Ectodermal cell (in vitro differentiated cells): Measurements from ENCODE around the gene FEZ2.

Experiments
- H3K27ac ChIP-seq: 2 replicates; pipeline ENCODE4 v1.7.0; 2013; ENCODE audit warnings: mild to moderate bottlenecking, low read depth, low read length; ENCODE audit not compliant: insufficient read depth, poor library complexity, severe bottlenecking
- H3K27me3 ChIP-seq: 2 replicates; pipeline ENCODE4 v1.7.0; 2013; ENCODE audit warnings: mild to moderate bottlenecking, low read length; ENCODE audit not compliant: insufficient read depth, control insufficient read depth, poor library complexity, severe bottlenecking
- H3K36me3 ChIP-seq: one replicate; pipeline ENCODE4 v1.7.0; 2013; ENCODE audit warnings: low read length; ENCODE audit not compliant: control insufficient read depth, insufficient read depth
- H3K4me1 ChIP-seq: one replicate; pipeline ENCODE4 v1.7.0; 2013; ENCODE audit warnings: low read length; ENCODE audit not compliant: control insufficient read depth, insufficient read depth
- H3K4me3 ChIP-seq: 2 replicates; pipeline ENCODE4 v1.7.0; 2013; ENCODE audit warnings: low read depth, low read length, control low read depth; ENCODE audit not compliant: insufficient read depth
- H3K9me3 ChIP-seq: 2 replicates; pipeline ENCODE4 v1.7.0; 2013; ENCODE audit warnings: mild to moderate bottlenecking, low read length, moderate library complexity; ENCODE audit not compliant: control insufficient read depth
- WGBS, 2 experiments: methylation state at CpG; one replicate each; pipeline ENCODE4 v1.1.7; 2013; ENCODE audit warnings: missing lambda C conversion rate in 2 of 2; 5-methylcytosine and 5-hydroxymethylcytosine counted together

Gene FEZ2

DNA sequence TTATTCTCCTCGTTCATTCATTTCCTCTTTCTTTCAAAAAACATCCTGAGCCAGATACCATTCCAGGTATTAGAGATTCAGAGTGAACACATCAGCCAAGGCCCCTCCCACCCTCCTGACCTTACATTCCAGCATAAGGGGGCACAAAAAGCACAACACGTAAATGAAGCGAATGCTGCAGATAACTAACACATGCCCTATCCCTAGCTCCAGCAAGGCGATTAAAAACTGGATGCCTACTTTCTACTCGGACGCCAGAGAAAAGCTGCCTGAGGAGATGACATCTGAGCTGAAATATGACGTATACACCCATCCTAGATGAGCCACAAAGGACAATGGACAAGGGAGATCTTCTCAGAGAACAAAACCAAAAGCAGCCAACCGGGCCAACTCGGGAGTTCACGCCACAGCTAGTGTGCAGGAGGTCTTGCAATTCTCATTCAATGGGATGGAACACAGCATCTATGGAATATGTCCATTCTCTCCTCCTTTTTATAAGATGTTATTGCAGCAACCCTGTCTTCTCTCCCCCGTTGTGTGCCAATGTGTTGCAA, 33.5 kb downstream of the FEZ2 start:
- H3K4me1 ChIP-seq = no peaks in the 10 kb centered on the region
- no peak overlapping the region for H3K27ac ChIP-seq
- no peaks in the 10 kb centered on the region for H3K36me3 ChIP-seq
- 92 to 94% methylated on average over 11 of the region's 11 CpGs for WGBS, 2 experiments
- no peaks in the 10 kb centered on the region for H3K27me3 ChIP-seq
- H3K4me3 ChIP-seq = no peak overlapping the region
- no peaks in the 10 kb centered on the region for H3K9me3 ChIP-seq

DNA sequence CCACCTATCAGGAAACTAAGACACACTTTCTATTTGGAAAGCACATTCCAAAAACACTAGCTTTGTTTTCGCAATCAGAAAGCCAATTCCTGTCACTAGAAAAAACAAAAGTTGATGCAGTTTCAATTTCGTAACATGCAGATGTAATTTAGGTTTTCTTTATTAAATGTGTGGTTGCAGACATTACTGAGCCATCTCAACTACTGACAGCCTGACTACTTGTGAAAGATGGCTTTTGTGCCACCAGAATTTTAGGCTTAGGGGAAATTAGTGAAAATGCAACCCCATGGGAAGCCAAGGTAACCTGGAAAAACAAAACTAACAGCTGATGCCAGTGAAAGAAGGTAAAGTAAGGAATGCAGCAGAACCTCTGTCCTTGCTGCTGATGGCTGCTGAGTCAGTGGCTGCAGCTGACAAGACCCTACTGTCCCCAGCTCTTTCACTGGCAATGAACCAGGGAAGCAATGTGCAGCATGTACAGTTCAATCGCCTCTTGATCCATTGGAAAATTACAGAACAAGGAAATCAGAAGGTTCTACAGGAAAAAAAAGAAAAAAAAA, 34.9 kb downstream of the FEZ2 start:
- no peaks in the 10 kb centered on the region for H3K36me3 ChIP-seq
- no peak overlapping the region for H3K27ac ChIP-seq
- H3K4me1 ChIP-seq = no peaks in the 10 kb centered on the region
- no peak overlapping the region for H3K4me3 ChIP-seq
- H3K27me3 ChIP-seq = no peaks in the 10 kb centered on the region
- no peaks in the 10 kb centered on the region for H3K9me3 ChIP-seq
- WGBS, 2 experiments = 90 to 93% methylated on average over 3 of the region's 3 CpGs

DNA sequence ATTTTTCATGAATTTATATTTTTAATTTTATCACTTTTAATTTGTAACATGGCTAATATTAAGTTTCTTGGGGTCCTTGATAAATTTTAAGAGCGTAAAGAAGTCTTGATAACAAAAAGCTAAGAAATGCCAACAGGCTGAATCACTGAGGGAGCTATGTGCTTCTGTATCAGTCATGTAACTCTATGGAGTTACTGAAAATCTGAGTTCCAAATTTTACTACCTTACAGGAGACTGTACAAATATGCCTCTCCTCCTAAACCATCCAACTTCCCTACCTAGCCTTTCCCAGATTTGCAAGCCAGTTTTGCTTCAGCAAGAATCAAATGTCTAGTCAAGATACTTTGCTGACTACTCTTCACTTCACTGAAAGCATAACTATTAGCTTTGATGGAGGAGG, 35.7 kb downstream of the FEZ2 start:
- H3K27ac ChIP-seq = no peak overlapping the region
- H3K36me3 ChIP-seq = no peaks in the 10 kb centered on the region
- H3K9me3 ChIP-seq = no peaks in the 10 kb centered on the region
- no peaks in the 10 kb centered on the region for H3K27me3 ChIP-seq
- H3K4me3 ChIP-seq = no peak overlapping the region
- WGBS, 2 experiments = 94 to 100% methylated on average over 1 of the region's 1 CpG
- no peaks in the 10 kb centered on the region for H3K4me1 ChIP-seq

DNA sequence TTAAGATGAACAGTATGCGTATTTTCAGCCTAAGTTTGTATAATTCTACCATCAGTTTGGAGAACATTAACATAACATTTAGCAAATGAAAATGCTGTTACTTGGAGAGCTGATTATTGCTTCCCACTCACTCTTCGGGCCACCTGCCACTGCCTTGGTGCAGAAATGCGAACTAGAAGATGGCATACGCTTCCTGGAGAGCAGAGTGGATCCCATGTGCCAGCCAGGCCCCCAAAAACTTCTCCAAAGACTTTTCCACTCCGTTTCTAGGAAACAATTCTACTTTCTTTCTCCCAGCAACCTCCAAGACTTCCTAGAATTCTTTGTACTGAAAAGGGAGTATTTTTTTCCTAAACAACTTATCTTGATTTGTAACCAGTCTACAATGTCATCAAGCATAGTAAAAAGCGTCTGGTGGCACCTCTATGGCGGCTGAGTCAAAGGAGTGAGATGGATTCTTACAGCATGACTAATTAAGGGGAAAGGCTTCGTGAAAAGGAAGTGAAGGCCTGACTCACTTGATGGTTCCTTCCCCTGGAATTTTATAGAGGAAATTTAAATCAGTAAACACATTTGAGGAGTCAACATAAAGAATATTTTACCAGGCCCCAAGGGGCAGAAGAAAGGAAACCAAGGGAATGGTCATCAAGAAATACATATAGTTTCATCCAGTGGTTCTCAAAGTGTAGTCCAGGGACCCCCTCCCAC, 36.6 kb downstream of the FEZ2 start:
- Histone ChIP-seq H3K27me3 (no peaks in the 10 kb centered on the region), H3K27ac (no peak overlapping the region), H3K4me1 (no peaks in the 10 kb centered on the region), H3K36me3 (no peaks in the 10 kb centered on the region), H3K4me3 (no peak overlapping the region), H3K9me3 (no peaks in the 10 kb centered on the region)
- WGBS, 2 experiments = 79 to 80% methylated on average over 7 of the region's 8 CpGs

DNA sequence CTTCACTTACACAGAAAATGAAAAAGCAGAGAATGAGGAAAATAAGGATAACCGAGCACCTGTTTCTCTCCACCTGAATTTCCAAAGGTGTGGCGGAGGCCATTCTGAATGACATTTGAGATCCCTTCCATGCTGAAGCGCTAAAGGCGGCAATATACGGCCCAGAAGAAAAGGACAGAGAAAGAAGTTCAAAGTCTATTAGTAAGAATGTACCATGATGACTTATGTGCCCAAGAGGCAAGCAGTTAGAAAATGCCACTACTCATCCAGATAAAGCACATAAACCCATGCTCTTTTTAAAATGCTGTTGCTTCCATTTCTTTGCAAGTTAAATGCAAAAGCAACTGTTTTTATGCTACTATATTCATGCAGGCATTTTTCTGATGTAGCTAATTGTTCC, 37.2 kb downstream of the FEZ2 start:
- 96% methylated on average over 5 of the region's 5 CpGs for WGBS, 2 experiments
- H3K4me3 ChIP-seq = no peak overlapping the region
- no peaks in the 10 kb centered on the region for H3K27me3 ChIP-seq
- H3K9me3 ChIP-seq = no peaks in the 10 kb centered on the region
- H3K4me1 ChIP-seq = no peaks in the 10 kb centered on the region
- no peak overlapping the region for H3K27ac ChIP-seq
- no peaks in the 10 kb centered on the region for H3K36me3 ChIP-seq

DNA sequence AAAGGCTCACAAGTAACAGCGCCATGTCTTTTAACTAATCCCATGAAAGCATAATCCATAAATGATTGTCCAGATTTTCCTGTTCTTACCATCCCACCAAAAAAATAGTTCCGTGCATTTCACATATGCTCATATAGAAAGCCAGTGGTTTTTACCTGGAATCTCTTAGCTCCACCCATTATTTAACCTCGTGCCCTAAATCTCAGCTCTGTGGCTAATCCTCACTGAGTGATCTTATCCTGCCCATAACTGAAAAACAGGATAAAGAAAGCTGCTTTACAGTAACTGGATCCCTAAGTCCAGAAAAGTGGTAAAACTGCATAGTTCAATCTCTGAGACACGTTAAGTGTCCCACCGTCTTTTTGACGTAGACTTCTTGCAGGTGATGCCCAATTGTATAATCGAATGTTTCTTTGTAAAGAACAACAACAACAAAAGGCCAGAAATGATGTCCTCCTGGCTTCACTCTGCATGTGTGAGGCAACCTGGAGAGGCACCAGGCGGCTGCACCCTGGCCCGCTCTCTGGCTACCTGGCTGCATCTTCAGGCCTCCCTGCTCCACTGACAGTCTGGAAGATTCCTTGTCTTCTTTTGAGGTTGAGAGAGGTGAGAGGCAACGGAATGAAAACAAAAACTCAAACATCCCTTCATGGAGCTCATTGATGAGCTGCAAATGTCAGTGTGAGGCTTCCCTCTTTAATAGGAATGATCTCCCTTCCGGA, 38.6 kb downstream of the FEZ2 start:
- Histone ChIP-seq H3K4me1 (no peaks in the 10 kb centered on the region), H3K27me3 (no peaks in the 10 kb centered on the region), H3K36me3 (peaks cover 6% of the 10 kb centered on the region), H3K9me3 (no peaks in the 10 kb centered on the region), H3K4me3 (no peak overlapping the region), H3K27ac (no peak overlapping the region)
- 81 to 87% methylated on average over 11 of the region's 11 CpGs for WGBS, 2 experiments

DNA sequence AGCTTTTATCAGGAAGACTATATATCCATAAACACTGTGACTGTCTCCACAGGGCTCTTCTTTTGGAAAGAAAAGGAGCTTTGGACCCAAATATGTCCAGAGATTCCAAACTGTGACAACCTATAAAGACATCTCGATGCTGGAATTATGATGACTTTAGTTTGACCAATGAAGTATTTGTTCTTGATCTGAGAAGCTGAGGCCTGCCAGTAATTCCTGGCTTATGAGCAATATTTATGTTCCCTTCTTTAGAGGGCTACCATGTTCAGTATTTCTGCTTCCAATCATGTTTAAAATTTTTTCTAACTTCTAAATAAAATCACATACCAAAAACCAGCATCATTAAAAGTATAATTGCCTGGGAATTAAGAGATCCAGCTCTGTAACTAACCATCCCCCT, 41.1 kb downstream of the FEZ2 start:
- H3K4me3 ChIP-seq = no peak overlapping the region
- H3K4me1 ChIP-seq = no peaks in the 10 kb centered on the region
- WGBS, 2 experiments = 93 to 100% methylated on average over 1 of the region's 1 CpG
- H3K36me3 ChIP-seq = peaks cover 12% of the 10 kb centered on the region
- H3K9me3 ChIP-seq = no peaks in the 10 kb centered on the region
- H3K27me3 ChIP-seq = no peaks in the 10 kb centered on the region
- H3K27ac ChIP-seq = no peak overlapping the region

DNA sequence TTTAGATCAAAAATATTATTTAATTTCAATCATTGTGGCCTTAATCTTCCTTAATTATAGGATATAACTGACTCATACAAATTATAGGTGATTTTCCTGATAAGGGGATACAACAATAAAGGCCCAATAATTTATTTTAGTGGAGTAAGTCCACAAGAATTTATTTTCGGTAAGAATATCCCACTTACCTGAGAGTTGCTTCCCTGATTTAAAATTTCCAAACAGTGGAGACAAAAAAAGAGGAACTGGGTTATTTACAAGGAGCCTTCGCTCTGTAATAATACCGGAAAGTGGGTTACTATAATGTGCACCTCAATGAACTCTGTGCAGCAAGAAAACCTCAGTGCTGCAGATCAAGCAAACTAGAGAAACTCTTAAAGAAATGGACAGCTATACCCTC, 42.2 kb downstream of the FEZ2 start:
- H3K9me3 ChIP-seq = no peaks in the 10 kb centered on the region

DNA sequence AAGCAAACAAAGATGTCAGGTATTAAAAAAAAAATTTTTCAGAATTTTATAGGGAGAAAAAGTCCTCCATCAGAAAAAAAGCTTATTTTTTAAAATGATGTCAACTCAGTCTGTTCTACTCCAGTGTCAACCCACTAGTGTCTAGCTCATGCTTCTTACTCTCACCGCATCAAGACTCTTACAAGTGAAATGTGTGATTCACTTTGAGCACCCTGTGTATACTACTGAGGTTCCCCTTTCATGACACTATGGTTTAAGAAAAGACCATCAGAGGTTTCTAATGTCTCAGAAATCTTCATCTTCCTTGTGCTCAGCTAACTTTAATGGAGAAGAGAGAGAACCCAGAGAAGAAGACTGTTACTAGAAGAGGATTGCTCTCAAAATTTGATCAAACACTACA, 43.4 kb downstream of the FEZ2 start:
- WGBS, 2 experiments = 95 to 100% methylated on average over 1 of the region's 1 CpG
- no peaks in the 10 kb centered on the region for H3K4me1 ChIP-seq
- H3K4me3 ChIP-seq = no peak overlapping the region
- no peaks in the 10 kb centered on the region for H3K27me3 ChIP-seq
- no peaks in the 10 kb centered on the region for H3K9me3 ChIP-seq
- H3K27ac ChIP-seq = no peak overlapping the region
- H3K36me3 ChIP-seq = peaks cover 20% of the 10 kb centered on the region

More for the DNA sequence above, 42.2 kb downstream of the FEZ2 start:
- 93 to 98% methylated on average over 3 of the region's 3 CpGs for WGBS, 2 experiments
- no peak overlapping the region for H3K4me3 ChIP-seq
- H3K36me3 ChIP-seq = peaks cover 20% of the 10 kb centered on the region
- H3K4me1 ChIP-seq = no peaks in the 10 kb centered on the region
- H3K27me3 ChIP-seq = no peaks in the 10 kb centered on the region
- H3K27ac ChIP-seq = no peak overlapping the region

DNA sequence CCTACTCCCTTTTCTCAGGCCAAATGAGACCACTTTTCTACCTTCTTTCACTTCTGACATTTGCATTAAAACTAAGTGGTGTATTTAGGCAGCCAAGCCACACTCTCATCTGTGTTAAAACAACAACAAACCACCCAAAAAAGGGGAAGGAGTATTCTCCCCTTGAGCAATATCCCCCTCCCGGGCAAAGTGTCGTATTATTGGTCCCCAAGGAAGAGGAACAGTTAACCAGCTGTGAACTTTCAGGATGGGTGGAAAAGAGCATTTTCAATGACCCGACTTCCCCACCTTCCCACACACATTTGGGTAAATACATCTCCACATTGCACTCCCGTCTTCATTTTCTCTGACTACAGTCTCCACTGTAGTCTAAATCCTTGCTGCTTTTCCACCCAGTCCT, 44.3 kb downstream of the FEZ2 start:
- Histone ChIP-seq H3K4me3 (no peak overlapping the region), H3K9me3 (no peaks in the 10 kb centered on the region), H3K36me3 (peaks cover 20% of the 10 kb centered on the region), H3K27ac (no peak overlapping the region), H3K27me3 (no peaks in the 10 kb centered on the region), H3K4me1 (no peaks in the 10 kb centered on the region)
- 73 to 80% methylated on average over 4 of the region's 4 CpGs for WGBS, 2 experiments
